K562 (cell line): ENCODE results near the gene ZNF358. TPM values are rescaled to one million over a fixed set of nuclear protein-coding genes. Genes with fewer than 3 reads are reported as not detected.
A peak's percentile ranks its signal among the peaks of the same experiment; 100 is the strongest.

ENCODE experiments used
- ATAC-seq: fragments of 200-7000 bp; cut with Tn5 transposase; 3 replicates; pipeline ENCODE4 v1.9.1; 2020; ENCODE audit warnings: moderate library complexity
- BruUV-seq: library from RNA; stranded (reverse); fragments of 400-500 nt; replicated peaks from 2 replicates; lab custom pipeline; 2021; lab: Mats Ljungman, UMichigan
- CTCF ChIA-PET: fragments of 300-600 bp; formaldehyde crosslinking; extraction: SDS; loops from one replicate; lab custom pipeline; 2021; ENCODE audit warnings: low intra/inter-chr PET ratio; lab: Yijun Ruan, JAX
- POLR2A ChIA-PET: fragments of 300-600, 350-650 bp; sonication (Branson Sonifier 250); formaldehyde crosslinking; extraction: SDS; loops from one replicate; lab custom pipeline; 2021; ENCODE audit warnings: antibody characterized with exemption, inconsistent platforms; lab: Yijun Ruan, JAX
- DNase-seq, 4 experiments: peaks; one replicate each; pipeline versions ENCODE4 v3.0.0 to v3.0.0-alpha.2; 2011 to 2018; ENCODE audit warnings: low spot score in 3 of 4, mixed read lengths in 3 of 4; ENCODE audit errors: extremely low read depth in 1 of 4
- FAIRE-seq: peaks from 2 replicates; lab custom pipeline; 2011; peaks lifted over from hg19 to GRCh38; lab: Jason Lieb, UNC
- H2AFZ ChIP-seq: 2 replicates; pipeline ENCODE4 v1.6.0; 2011; ENCODE audit warnings: low read depth, low read length, control low read depth, inconsistent platforms
- H3K27ac ChIP-seq: fragments of 200-600 bp; 3 replicates; pipeline ENCODE4 v1.8.0; 2011; ENCODE audit warnings: low read depth, mild to moderate bottlenecking, control low read depth, inconsistent platforms, low read length, moderate library complexity, mixed read lengths; ENCODE audit errors: extremely low read depth
- H3K27me3 ChIP-seq, 2 experiments: fragments of 300-600 bp in 1 of 2; 2 replicates in 1 of 2; 3 replicates in 1 of 2; pipeline versions ENCODE4 v1.6.0 to v1.8.0; 2011; ENCODE audit warnings: inconsistent platforms in 2 of 2, low read length in 2 of 2, mild to moderate bottlenecking in 1 of 2, mixed read lengths in 1 of 2, moderate library complexity in 1 of 2; ENCODE audit not compliant: control insufficient read depth in 2 of 2, insufficient read depth in 2 of 2
- H3K36me3 ChIP-seq: fragments of 300-600 bp; 3 replicates; pipeline ENCODE4 v1.8.0; 2011; ENCODE audit warnings: mild to moderate bottlenecking, low read length, inconsistent platforms; ENCODE audit not compliant: control insufficient read depth, insufficient read depth
- H3K4me1 ChIP-seq, 2 experiments: fragments of 200-600 bp in 1 of 2; replicated peaks in 1 of 2; 2 replicates in 1 of 2; 3 replicates in 1 of 2; pipeline versions ENCODE4 v1.5.1 to v1.8.0; 2011; ENCODE audit warnings: inconsistent platforms in 2 of 2, low read length in 2 of 2, mild to moderate bottlenecking in 1 of 2, mixed read lengths in 1 of 2, moderate library complexity in 1 of 2; ENCODE audit not compliant: control insufficient read depth in 2 of 2, insufficient read depth in 2 of 2
- H3K4me2 ChIP-seq: 2 replicates; pipeline ENCODE4 v1.6.1; 2011; ENCODE audit warnings: low read length, control low read depth, inconsistent platforms, mixed read lengths; ENCODE audit not compliant: insufficient read depth
- H3K4me3 ChIP-seq: fragments of 200-600 bp; sonication (generic), shearing (Covaris generic); 2 replicates; pipeline ENCODE4 v1.5.1; 2016; ENCODE audit warnings: control low read depth, inconsistent platforms
- H3K79me2 ChIP-seq: fragments of 200-600 bp; 3 replicates; pipeline ENCODE4 v1.8.0; 2011; ENCODE audit warnings: low read length, inconsistent platforms; ENCODE audit not compliant: control insufficient read depth, insufficient read depth
- H3K9ac ChIP-seq, 2 experiments: 2 replicates each; pipeline versions ENCODE4 v1.6.0 to v1.6.1; 2011; ENCODE audit warnings: low read depth in 2 of 2, low read length in 2 of 2, control low read depth in 1 of 2, inconsistent platforms in 1 of 2, mild to moderate bottlenecking in 1 of 2, mixed read lengths in 1 of 2; ENCODE audit not compliant: insufficient read depth in 1 of 2
- H3K9me1 ChIP-seq: one replicate; pipeline ENCODE4 v1.6.0; 2011; ENCODE audit warnings: inconsistent platforms, mild to moderate bottlenecking, low read length, moderate library complexity; ENCODE audit not compliant: control insufficient read depth, insufficient read depth
- H3K9me3 ChIP-seq: replicated peaks from 2 replicates; pipeline ENCODE4 v1.5.1; 2011; ENCODE audit warnings: low read depth, low read length, inconsistent platforms; ENCODE audit not compliant: control insufficient read depth, insufficient read depth
- H4K20me1 ChIP-seq: replicated peaks from 2 replicates; pipeline ENCODE4 v1.6.1; 2011; ENCODE audit warnings: low read length, inconsistent platforms, mixed read lengths; ENCODE audit not compliant: control insufficient read depth, insufficient read depth
- ARID1B ChIP-seq: fragments of 450-650 bp; IDR thresholded peaks from 2 replicates; pipeline ENCODE4 v1.6.1; 2016; ENCODE audit warnings: antibody characterized with exemption, mild to moderate bottlenecking, inconsistent platforms
- CBFA2T2 ChIP-seq: fragments of 450-650 bp; conservative IDR thresholded peaks from 2 replicates; pipeline ENCODE4 v1.6.1; 2017; ENCODE audit warnings: mild to moderate bottlenecking
- CBFA2T3 ChIP-seq: fragments of 450-650 bp; IDR thresholded peaks from 2 replicates; pipeline ENCODE4 v1.6.1; 2017
- NCOR1 ChIP-seq: fragments of 450-650 bp; IDR thresholded peaks from 2 replicates; pipeline ENCODE4 v1.6.1; 2016; ENCODE audit warnings: mild to moderate bottlenecking, moderate library complexity
- STAT6 ChIP-seq: sonication (generic); formaldehyde crosslinking; IDR thresholded peaks from 2 replicates; pipeline ENCODE4 v1.8.1; 2023; ENCODE audit warnings: mild to moderate bottlenecking, missing genetic modification reagents
- WGBS: fragments of 100-300 bp; shearing (Covaris generic); methylation state at CpG from one replicate; pipeline ENCODE4 v1.1.6; 2016; ENCODE audit warnings: low coverage, mixed read lengths; ENCODE audit not compliant: insufficient coverage; ENCODE audit errors: missing lambda C conversion rate; 5-methylcytosine and 5-hydroxymethylcytosine counted together
- in situ Hi-C: fragments of 300-500 bp; cut with MboI; formaldehyde crosslinking; loops from 4 replicates; pipeline ENCODE4 v1.15.0; 2018; ENCODE audit warnings: inconsistent platforms, mixed read lengths
- intact Hi-C: fragments of 100-400 bp; cut with micrococcal nuclease; formaldehyde crosslinking; loops from 2 replicates; pipeline ENCODE4 v1.14.2; 2022
- polyA plus RNA-seq, 8 experiments: library from polyadenylated mRNA; depleted of rRNA in 4 of 8; stranded (reverse) in 5 of 8; unstranded in 3 of 8; fragments of >200 nt; fragmentation: Nextera tagmentation in 2 of 8; fragmentation: Illumina TruSeq in 1 of 8; extraction: Ambion mirVana in 2 of 8; extraction: Trizol in 1 of 8; gene quantifications; 2 replicates each; pipeline versions ENCODE4 v1.2.1 to v1.2.3, GENCODE V29; 2011 to 2014; ENCODE audit warnings: inconsistent platforms in 1 of 8, missing spikeins in 1 of 8
- total RNA-seq, 7 experiments: library from RNA; depleted of rRNA in 6 of 7; stranded (reverse); fragments of >200 nt in 6 of 7; fragmentation: Illumina TruSeq in 2 of 7; extraction: Trizol in 2 of 7; gene quantifications; 2 replicates each; pipeline versions ENCODE4 v1.2.1 to v1.2.3, GENCODE V29; 2011 to 2021; ENCODE audit warnings: low replicate concordance in 1 of 7

Gene ZNF358
- total and polyA plus RNA-seq, 9 of the 15 experiments (the other 6 are each of a cell fraction or from before 2014, with no cell fraction given), result 0.04 to 17.2 (median 4.9) TPM

DNA sequence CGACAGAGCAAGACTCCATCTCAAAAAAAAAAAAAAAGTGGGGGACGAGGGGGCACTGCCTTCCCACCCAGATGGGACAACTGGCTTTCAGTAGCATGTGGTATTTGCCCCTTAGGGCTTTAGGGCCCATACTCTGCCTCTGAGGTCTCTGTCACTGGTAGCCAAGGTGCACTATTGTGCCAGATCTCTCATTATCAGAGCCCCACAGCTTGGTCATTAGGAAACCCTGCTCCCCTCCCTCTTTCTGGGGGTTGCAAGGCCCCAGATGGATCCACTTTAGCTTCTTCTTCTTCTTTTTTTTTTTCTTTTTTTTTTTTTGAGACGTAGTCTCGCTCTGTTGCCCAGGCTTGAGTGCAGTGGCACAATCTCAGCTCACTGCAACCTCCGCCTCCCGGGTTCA is 11.2 kb upstream of the ZNF358 start:
- CTCF ChIA-PET, result no interaction called here
- no peak overlapping the region for H2AFZ ChIP-seq
- peaks cover 18 to 52% of the 10 kb centered on the region in 2 experiments; a peak in 4 of 5 replicates for H3K4me1 ChIP-seq
- H3K9me1 ChIP-seq, result no peaks in the 10 kb centered on the region
- 66% methylated on average over 5 of the region's 6 CpGs for WGBS
- H3K36me3 ChIP-seq, result no peaks in the 10 kb centered on the region
- POLR2A ChIA-PET, result no interaction called here
- DNase-seq, result peak in 1 of 4 experiments; percentile 20
- TF ChIP-seq CBFA2T2 (peak; percentile 42; the same call in 1 of the 2 replicates), ARID1B (0 out of 2 replicates have a peak, but pooled peaks have one; percentile 8), STAT6 (CRISPR knock-in tag) (no peak), CBFA2T3 (peak; percentile 53), NCOR1 (no peak)
- in situ Hi-C loops (no loop called here), intact Hi-C loops (no loop called here)
- H3K79me2 ChIP-seq, result no peaks in the 10 kb centered on the region
- no peak overlapping the region for H3K4me3 ChIP-seq
- no peaks in the 10 kb centered on the region for H3K27me3 ChIP-seq
- H3K9me3 ChIP-seq, result no peaks in the 10 kb centered on the region
- H3K27ac ChIP-seq, result no peak overlapping the region
- H3K9ac ChIP-seq, result no peak overlapping the region
- no peaks in the 10 kb centered on the region for H4K20me1 ChIP-seq
- no peak overlapping the region for H3K4me2 ChIP-seq
- FAIRE-seq, result no peak
- ATAC-seq, result no peak
- BruUV-seq, result no TSS peak
